Right forelimb (tissue), 1 donor: ENCODE results near the gene TIAM1.

Experiments
- DNase-seq: peaks from one replicate; pipeline ENCODE4 v3.0.0-alpha.2; 2018

Gene TIAM1

GRCh38 chr21:31326522-31327242 is 17.4 kb downstream of the TIAM1 start:
- DNase-seq = no peak

GRCh38 chr21:31318971-31319370 is 25.1 kb downstream of the TIAM1 start:
- no peak for DNase-seq

- no peak for DNase-seq
Observed at GRCh38 chr21:31317688-31318087, 26.4 kb downstream of the TIAM1 start.

- DNase-seq = no peak
Observed at GRCh38 chr21:31316488-31317169, 27.4 kb downstream of the TIAM1 start.

GRCh38 chr21:31316072-31316471 is 28.0 kb downstream of the TIAM1 start:
- DNase-seq = no peak

DNA sequence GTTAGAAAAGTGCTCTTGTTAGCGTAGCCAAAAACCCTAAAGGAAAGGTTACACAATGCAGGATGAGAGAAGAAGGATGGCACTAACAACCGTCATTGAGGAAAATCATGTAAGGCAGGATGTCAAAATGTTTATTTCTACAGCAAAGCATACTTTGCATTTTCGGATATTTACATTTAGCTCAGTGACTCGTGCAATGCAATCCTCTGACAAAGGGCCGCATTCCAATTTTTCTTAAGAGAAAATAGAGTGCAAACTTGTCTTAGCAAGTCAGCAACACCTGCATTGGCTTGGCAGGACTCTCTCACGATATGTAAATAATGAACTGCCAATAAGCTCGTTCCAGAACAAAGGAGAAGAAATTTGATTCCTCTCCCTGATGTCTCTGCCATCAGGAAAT is 33.3 kb downstream of the TIAM1 start:
- DNase-seq = no peak

DNA sequence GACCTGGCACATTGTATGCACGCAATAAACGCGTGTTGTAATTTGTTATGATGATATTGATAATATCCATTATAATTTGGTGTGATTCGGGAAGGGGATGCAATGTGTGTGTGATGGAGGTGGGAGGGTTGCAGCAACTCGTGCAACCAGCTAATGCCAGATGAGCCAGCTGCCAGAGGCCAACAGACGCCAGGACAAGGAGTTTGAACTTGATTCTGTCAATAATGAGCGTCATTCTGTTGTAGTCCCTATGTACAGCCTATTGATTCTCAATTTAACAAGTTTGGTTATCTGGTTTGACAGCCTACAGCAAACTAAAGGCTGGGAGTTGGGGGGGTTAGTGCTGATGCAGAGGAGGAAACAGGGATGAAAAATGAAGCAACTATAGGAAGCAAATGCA is 35.5 kb downstream of the TIAM1 start:
- no peak for DNase-seq

GRCh38 chr21:31305888-31306287 is 38.2 kb downstream of the TIAM1 start:
- no peak for DNase-seq

DNA sequence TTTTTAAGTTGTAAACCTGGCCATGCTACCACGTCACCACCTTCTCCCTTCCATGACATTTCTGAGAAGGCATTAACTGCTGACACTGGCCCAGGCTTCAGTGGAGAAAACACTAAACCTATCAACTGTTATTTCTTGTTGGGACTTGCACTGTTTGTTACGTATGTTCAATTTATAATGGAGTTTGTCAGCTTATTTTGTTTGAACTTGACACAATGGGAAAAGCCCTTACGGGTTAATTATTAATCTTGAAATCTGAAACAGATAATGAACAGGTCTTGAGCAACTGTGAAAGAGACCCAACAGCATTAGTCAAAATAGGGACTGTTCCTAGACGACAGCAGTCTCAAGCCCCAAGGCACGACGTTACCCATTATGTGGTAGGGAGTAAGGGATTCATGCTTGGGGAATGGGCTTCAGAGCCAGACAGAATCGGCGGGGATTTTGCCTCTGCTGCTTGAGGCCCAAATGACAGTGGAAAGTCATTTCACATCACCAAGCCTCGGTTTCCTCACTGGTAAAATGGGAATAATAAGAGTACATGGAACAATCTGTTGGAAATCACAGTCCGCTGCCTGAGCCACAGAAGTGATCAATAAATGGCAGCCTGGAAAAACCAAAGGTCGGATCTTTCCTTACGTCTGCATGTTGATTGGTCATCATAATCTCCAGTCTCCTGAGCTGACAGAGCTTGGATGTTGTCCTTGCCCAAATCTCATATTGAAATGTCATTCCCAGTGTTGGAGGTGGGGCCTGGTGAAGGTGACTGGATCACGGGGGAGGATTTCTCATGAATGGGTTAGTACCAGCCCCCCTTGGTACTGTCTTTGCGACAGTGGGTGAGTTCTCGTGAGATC is 44.5 kb downstream of the TIAM1 start:
- DNase-seq = no peak

GRCh38 chr21:31298618-31299269 is 45.3 kb downstream of the TIAM1 start:
- DNase-seq = no peak

DNA sequence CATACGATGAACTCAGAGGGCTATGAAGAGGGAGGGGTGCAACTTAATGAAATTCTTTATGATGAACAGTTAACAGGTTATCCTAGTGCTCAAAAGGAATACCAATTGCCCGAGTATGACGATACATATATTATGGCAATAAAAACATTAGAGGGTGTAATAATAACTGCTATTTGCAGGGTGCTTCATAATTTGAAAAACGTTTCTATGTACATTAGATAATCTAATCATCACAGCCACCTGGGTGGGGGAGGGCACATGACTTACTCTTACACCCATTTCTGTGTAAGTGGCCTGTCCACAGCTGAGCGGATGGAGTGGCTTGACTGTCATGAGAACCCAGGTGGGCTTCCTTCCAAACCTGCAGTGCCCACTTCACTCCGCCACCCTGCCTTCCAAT is 46.3 kb downstream of the TIAM1 start:
- no peak for DNase-seq

DNA sequence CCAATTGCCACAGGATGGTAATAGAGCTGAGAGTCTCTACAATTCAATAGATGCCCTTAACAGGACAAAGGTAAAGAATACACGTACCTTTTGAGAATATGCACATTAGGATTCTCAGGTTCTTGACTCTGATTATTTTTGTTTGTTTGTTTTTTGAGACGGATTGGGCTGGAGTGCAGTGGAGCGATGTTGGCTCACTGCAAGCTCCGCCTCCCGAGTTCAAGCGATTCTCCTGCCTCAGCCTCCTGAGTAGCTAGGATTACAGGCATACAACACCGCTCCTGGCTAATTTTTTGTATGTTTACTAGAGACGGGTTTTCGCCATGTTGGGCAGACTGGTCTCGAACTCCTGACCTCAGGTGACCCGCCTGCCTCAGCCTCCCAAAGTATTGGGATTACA is 48.4 kb downstream of the TIAM1 start:
- no peak for DNase-seq

GRCh38 chr21:31294691-31295090 is 49.4 kb downstream of the TIAM1 start:
- DNase-seq = no peak

DNA sequence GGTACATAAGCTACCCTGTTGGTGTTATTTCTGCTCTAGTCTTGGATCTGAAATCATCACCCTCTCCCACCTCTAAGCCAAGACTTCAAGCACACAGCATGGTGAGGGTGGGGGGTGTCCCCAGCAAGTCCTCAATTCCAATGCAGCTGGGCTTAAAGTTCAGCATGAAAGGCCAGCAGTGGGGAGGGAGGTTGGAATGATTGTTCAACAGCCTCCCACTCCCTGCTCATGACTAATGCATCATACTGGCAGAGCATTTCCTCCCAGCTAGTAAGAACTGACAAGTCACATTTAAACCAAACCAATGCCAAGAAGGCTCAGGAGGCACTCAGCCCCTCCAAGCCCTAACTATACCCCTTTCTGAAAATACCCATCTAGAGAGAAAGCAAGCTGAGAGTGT is 50.1 kb downstream of the TIAM1 start:
- no peak for DNase-seq

- DNase-seq = no peak
Observed at GRCh38 chr21:31290765-31291164, 53.3 kb downstream of the TIAM1 start.

DNA sequence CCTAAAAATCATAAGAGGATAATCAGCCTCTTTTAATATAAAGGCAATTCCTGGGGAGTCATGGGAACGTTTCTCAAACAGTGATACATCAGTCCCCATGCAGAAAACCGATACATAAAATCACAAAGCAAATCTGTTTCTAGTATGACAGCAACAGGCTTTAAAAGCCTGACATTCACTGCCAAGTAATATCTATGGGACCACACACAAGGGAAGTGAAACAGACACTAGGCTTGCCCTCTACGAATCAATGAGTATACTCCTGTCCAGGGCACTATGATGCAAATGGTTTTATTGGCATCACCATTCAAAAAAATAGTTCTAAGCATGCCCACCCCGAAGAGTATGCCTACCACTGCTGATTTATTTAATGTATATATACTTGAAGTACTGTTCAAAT is 54.4 kb downstream of the TIAM1 start:
- DNase-seq = no peak

DNA sequence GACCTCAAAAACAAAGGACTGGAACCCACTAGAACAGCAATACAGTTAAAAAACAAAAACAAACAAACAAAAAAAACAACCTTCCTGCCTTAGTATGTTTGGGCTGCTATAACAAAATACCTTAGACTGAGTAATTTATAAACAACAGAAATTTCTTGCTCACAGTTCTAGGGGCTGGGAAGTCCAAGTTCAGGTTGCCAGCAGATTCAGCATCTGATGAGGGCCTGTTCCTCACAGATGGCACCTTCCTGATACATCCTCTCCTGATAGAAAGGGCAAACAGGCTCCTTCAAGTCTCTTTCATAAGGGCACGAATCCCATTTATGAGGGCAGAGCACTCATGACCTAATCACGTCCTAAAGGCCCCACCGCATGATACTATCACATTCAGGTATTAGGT is 55.9 kb downstream of the TIAM1 start:
- no peak for DNase-seq

- DNase-seq = no peak
Observed at GRCh38 chr21:31287201-31287600, 56.9 kb downstream of the TIAM1 start.

GRCh38 chr21:31286621-31287020 is 57.4 kb downstream of the TIAM1 start:
- no peak for DNase-seq

- no peak for DNase-seq
Observed at GRCh38 chr21:31284797-31285397, 59.2 kb downstream of the TIAM1 start.

DNA sequence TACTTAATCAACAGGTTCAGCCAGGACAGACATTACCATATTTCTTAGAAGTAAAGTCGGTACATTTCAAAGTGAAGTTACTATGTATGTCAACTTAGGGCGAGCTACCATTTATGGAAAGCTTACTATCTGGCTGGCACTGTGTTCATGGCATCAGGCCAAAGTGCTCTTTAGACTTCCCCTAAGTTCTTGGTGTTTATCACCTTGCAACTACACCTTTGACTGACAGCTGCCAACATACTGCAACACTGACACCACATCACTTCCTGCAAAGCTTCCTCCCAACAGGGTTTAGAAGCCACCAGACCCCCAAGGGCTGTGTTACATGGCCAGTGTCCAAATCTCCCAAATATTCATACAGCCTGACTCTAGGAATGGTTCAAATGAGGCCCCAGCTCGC is 61.0 kb downstream of the TIAM1 start:
- DNase-seq = no peak

DNA sequence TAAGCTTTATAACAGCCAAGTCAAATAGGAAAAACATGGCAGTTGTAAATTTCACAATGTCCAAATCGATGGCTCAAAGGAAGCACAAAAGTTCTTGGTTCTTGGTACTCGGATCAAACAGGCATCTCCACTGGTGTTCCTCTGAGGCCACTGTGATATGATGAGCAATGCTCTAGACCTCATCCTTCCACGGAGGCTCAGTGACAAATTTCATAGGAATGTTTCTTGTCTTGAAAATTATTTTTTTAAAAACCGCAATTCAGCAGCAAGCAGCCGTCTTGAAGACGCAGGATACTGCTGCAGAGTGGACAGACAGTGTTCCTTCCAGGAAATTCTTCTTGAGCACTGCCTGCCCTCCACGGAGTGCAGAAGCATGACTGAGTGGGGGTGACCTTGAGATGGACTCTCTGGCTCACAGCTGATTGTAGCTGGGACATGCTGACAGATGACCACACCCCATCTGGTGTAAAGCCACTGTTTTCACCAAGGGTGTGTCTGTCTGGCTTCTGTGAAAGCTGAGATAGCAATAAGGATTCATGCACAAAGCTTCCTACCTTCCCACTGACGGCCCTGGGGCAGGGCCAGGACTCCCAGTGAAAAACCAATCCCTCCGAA is 61.9 kb downstream of the TIAM1 start:
- no peak for DNase-seq
